BLaER1 treated with 17β-estradiol and CSF1 and Interleukin-3, amounts not matched to agents 10 nM and 100 nM (cell line): Measurements from ENCODE around the gene TENT5C.

Experiments used
- H3K27ac ChIP-seq, 11 experiments: shearing (Covaris generic); formaldehyde crosslinking; 2 replicates each; pipeline ENCODE4 v1.8.1; 2022
- H3K27me3 ChIP-seq, 11 experiments: shearing (Covaris generic); formaldehyde crosslinking; 2 replicates each; pipeline ENCODE4 v1.8.1; 2022
- H3K36me3 ChIP-seq, 11 experiments: shearing (Covaris generic); formaldehyde crosslinking; 2 replicates each; pipeline ENCODE4 v1.8.1; 2022
- H3K4me1 ChIP-seq, 10 experiments: shearing (Covaris generic); formaldehyde crosslinking; 2 replicates each; pipeline ENCODE4 v1.8.1; 2022
- H3K4me2 ChIP-seq, 11 experiments: shearing (Covaris generic); formaldehyde crosslinking; 2 replicates each; pipeline ENCODE4 v1.8.1; 2022
- H3K4me3 ChIP-seq, 10 experiments: shearing (Covaris generic); formaldehyde crosslinking; 2 replicates each; pipeline ENCODE4 v1.8.1; 2022
- H3K9ac ChIP-seq, 11 experiments: shearing (Covaris generic); formaldehyde crosslinking; 2 replicates each; pipeline ENCODE4 v1.8.1; 2022
- H3K9me3 ChIP-seq, 11 experiments: shearing (Covaris generic); formaldehyde crosslinking; replicated peaks in 1 of 11; 2 replicates each; pipeline ENCODE4 v1.8.1; 2022
- H4K20me1 ChIP-seq, 11 experiments: shearing (Covaris generic); formaldehyde crosslinking; 2 replicates each; pipeline ENCODE4 v1.8.1; 2022
- Cebpa-rat ChIP-seq, 11 experiments: shearing (Covaris generic); IDR thresholded peaks; 2 replicates each; pipeline ENCODE4 v1.8.1; 2022

The TENT5C gene

GRCh38 chr1:117577191-117577885 is 28.5 kb upstream of the TENT5C start:
- Histone ChIP-seq H4K20me1 (no peaks in the 10 kb centered on the region), H3K36me3 (no peaks in the 10 kb centered on the region), H3K27me3 (no peaks in the 10 kb centered on the region), H3K4me2 (no peak overlapping the region), H3K9me3 (no peaks in the 10 kb centered on the region), H3K4me1 (no peaks in the 10 kb centered on the region), H3K27ac (no peak overlapping the region), H3K9ac (no peak overlapping the region), H3K4me3 (no peak overlapping the region)
- TF ChIP-seq Cebpa-rat (IDR thresholded peaks at IDR 0.05) = no peak

- no peak overlapping the region for H3K9ac ChIP-seq
- H4K20me1 ChIP-seq = no peaks in the 10 kb centered on the region
- no peak overlapping the region for H3K4me2 ChIP-seq
- no peak overlapping the region for H3K27ac ChIP-seq
- H3K27me3 ChIP-seq = no peaks in the 10 kb centered on the region
- no peaks in the 10 kb centered on the region for H3K36me3 ChIP-seq
- no peak overlapping the region for H3K4me3 ChIP-seq
- no peaks in the 10 kb centered on the region for H3K9me3 ChIP-seq
- no peak for TF ChIP-seq Cebpa-rat (IDR thresholded peaks at IDR 0.05)
- H3K4me1 ChIP-seq = no peaks in the 10 kb centered on the region
Measured at GRCh38 chr1:117578466-117578865, 27.4 kb upstream of the TENT5C start.

GRCh38 chr1:117579221-117579906 is 26.5 kb upstream of the TENT5C start:
- H4K20me1 ChIP-seq = no peaks in the 10 kb centered on the region
- H3K4me1 ChIP-seq = no peaks in the 10 kb centered on the region
- H3K4me3 ChIP-seq = no peak overlapping the region
- H3K36me3 ChIP-seq = no peaks in the 10 kb centered on the region
- no peaks in the 10 kb centered on the region for H3K9me3 ChIP-seq
- H3K27ac ChIP-seq = no peak overlapping the region
- H3K4me2 ChIP-seq = no peak overlapping the region
- no peaks in the 10 kb centered on the region for H3K27me3 ChIP-seq
- no peak for TF ChIP-seq Cebpa-rat (IDR thresholded peaks at IDR 0.05)
- H3K9ac ChIP-seq = no peak overlapping the region

GRCh38 chr1:117580436-117580835 is 25.4 kb upstream of the TENT5C start:
- Histone ChIP-seq H3K36me3 (no peaks in the 10 kb centered on the region), H3K9ac (no peak overlapping the region), H3K27ac (no peak overlapping the region), H3K4me1 (no peaks in the 10 kb centered on the region), H4K20me1 (no peaks in the 10 kb centered on the region), H3K4me3 (no peak overlapping the region), H3K4me2 (no peak overlapping the region), H3K9me3 (no peaks in the 10 kb centered on the region), H3K27me3 (no peaks in the 10 kb centered on the region)
- no peak for TF ChIP-seq Cebpa-rat (IDR thresholded peaks at IDR 0.05)

- Histone ChIP-seq H3K9ac (no peak overlapping the region), H3K4me1 (no peaks in the 10 kb centered on the region), H3K36me3 (no peaks in the 10 kb centered on the region), H3K27ac (no peak overlapping the region), H3K4me3 (no peak overlapping the region), H4K20me1 (no peaks in the 10 kb centered on the region), H3K4me2 (no peak overlapping the region), H3K27me3 (no peaks in the 10 kb centered on the region), H3K9me3 (no peaks in the 10 kb centered on the region)
- TF ChIP-seq Cebpa-rat (IDR thresholded peaks at IDR 0.05) = no peak
Measured at GRCh38 chr1:117580882-117581281, 25.0 kb upstream of the TENT5C start.

- H3K4me1 ChIP-seq = no peaks in the 10 kb centered on the region
- no peaks in the 10 kb centered on the region for H3K36me3 ChIP-seq
- H3K4me3 ChIP-seq = no peak overlapping the region
- no peak overlapping the region for H3K9ac ChIP-seq
- no peaks in the 10 kb centered on the region for H3K9me3 ChIP-seq
- H3K27me3 ChIP-seq = no peaks in the 10 kb centered on the region
- no peak overlapping the region for H3K27ac ChIP-seq
- no peaks in the 10 kb centered on the region for H4K20me1 ChIP-seq
- H3K4me2 ChIP-seq = no peak overlapping the region
- no peak for TF ChIP-seq Cebpa-rat (IDR thresholded peaks at IDR 0.05)
Measured at GRCh38 chr1:117581391-117581943, 24.4 kb upstream of the TENT5C start.

GRCh38 chr1:117582451-117582850 is 23.4 kb upstream of the TENT5C start:
- H3K27me3 ChIP-seq = no peaks in the 10 kb centered on the region
- H3K27ac ChIP-seq = no peak overlapping the region
- no peaks in the 10 kb centered on the region for H3K9me3 ChIP-seq
- no peak overlapping the region for H3K4me2 ChIP-seq
- no peaks in the 10 kb centered on the region for H3K36me3 ChIP-seq
- H3K4me1 ChIP-seq = no peaks in the 10 kb centered on the region
- H4K20me1 ChIP-seq = no peaks in the 10 kb centered on the region
- H3K4me3 ChIP-seq = no peak overlapping the region
- H3K9ac ChIP-seq = no peak overlapping the region
- TF ChIP-seq Cebpa-rat (IDR thresholded peaks at IDR 0.05) = no peak

- Histone ChIP-seq H3K9ac (no peak overlapping the region), H3K36me3 (no peaks in the 10 kb centered on the region), H3K4me3 (no peak overlapping the region), H3K4me2 (no peak overlapping the region), H4K20me1 (no peaks in the 10 kb centered on the region), H3K4me1 (no peaks in the 10 kb centered on the region), H3K9me3 (no peaks in the 10 kb centered on the region), H3K27me3 (no peaks in the 10 kb centered on the region), H3K27ac (no peak overlapping the region)
- no peak for TF ChIP-seq Cebpa-rat (IDR thresholded peaks at IDR 0.05)
Measured at GRCh38 chr1:117583247-117583646, 22.6 kb upstream of the TENT5C start.

GRCh38 chr1:117584181-117584580 is 21.7 kb upstream of the TENT5C start:
- Histone ChIP-seq H3K27ac (no peak overlapping the region), H3K4me3 (no peak overlapping the region), H3K36me3 (no peaks in the 10 kb centered on the region), H3K4me1 (peaks cover 0 to 5% (median 0%) of the 10 kb centered on the region in 10 experiments; a peak in 5 of 20 replicates), H4K20me1 (no peaks in the 10 kb centered on the region), H3K4me2 (no peak overlapping the region), H3K9me3 (no peaks in the 10 kb centered on the region), H3K27me3 (no peaks in the 10 kb centered on the region), H3K9ac (no peak overlapping the region)
- no peak for TF ChIP-seq Cebpa-rat (IDR thresholded peaks at IDR 0.05)

GRCh38 chr1:117585086-117585485 is 20.8 kb upstream of the TENT5C start:
- Histone ChIP-seq H3K9ac (no peak overlapping the region), H3K27me3 (no peaks in the 10 kb centered on the region), H3K4me3 (no peak overlapping the region), H3K27ac (no peak overlapping the region), H3K9me3 (no peaks in the 10 kb centered on the region), H3K4me1 (peaks cover 0 to 14% (median 0%) of the 10 kb centered on the region in 10 experiments; a peak in 5 of 20 replicates), H3K4me2 (no peak overlapping the region), H3K36me3 (no peaks in the 10 kb centered on the region), H4K20me1 (no peaks in the 10 kb centered on the region)
- no peak for TF ChIP-seq Cebpa-rat (IDR thresholded peaks at IDR 0.05)
